ENCODE measurements around the gene TBCB.

Gene TBCB

DNA sequence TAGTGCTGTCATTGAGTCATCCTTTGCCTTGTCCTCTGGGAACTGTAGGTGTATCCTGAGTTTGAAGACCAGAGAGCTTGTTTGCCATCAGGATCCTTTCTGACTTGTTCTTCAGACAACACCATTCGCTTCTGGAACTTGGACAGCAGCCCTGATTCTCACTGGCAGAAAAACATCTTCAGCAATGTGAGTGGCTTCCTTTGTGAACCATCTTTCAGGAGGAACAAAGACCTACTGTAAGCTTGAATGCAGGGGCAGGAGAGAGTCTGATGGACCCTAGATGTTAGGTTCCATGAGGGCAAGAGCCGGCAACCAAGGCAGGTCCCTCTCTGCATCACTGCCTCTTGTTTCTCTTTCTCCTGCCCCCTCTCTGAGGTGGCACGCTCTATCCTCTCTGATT is 33.9 kb upstream of the TBCB start:
- TF ChIP-seq CEBPB (IDR thresholded peaks at IDR 0.05) (no peak), TEAD4 (IDR thresholded peaks at IDR 0.05) (no peak), CREB1 (IDR thresholded peaks at IDR 0.05; ENCODE audit: low read depth) (no peak), EP300 (IDR thresholded peaks at IDR 0.05; ENCODE audit: borderline replicate concordance) (no peak), ZBTB7A (IDR thresholded peaks at IDR 0.05; ENCODE audit: low read depth) (no peak), YY1 (IDR thresholded peaks at IDR 0.05; ENCODE audit: low read depth) (no peak), FOXM1 (IDR thresholded peaks at IDR 0.05; ENCODE audit: borderline replicate concordance, low read depth) (no peak), TAF1 (IDR thresholded peaks at IDR 0.05; ENCODE audit: low read depth) (no peak), RAD21 (IDR thresholded peaks at IDR 0.05; ENCODE audit: low read depth) (no peak), TCF12 (IDR thresholded peaks at IDR 0.05; ENCODE audit: low read depth) (no peak), NFIC (IDR thresholded peaks at IDR 0.05) (no peak), EGR1 (IDR thresholded peaks at IDR 0.05) (no peak)
- TF ChIP-seq, protein P1, sequence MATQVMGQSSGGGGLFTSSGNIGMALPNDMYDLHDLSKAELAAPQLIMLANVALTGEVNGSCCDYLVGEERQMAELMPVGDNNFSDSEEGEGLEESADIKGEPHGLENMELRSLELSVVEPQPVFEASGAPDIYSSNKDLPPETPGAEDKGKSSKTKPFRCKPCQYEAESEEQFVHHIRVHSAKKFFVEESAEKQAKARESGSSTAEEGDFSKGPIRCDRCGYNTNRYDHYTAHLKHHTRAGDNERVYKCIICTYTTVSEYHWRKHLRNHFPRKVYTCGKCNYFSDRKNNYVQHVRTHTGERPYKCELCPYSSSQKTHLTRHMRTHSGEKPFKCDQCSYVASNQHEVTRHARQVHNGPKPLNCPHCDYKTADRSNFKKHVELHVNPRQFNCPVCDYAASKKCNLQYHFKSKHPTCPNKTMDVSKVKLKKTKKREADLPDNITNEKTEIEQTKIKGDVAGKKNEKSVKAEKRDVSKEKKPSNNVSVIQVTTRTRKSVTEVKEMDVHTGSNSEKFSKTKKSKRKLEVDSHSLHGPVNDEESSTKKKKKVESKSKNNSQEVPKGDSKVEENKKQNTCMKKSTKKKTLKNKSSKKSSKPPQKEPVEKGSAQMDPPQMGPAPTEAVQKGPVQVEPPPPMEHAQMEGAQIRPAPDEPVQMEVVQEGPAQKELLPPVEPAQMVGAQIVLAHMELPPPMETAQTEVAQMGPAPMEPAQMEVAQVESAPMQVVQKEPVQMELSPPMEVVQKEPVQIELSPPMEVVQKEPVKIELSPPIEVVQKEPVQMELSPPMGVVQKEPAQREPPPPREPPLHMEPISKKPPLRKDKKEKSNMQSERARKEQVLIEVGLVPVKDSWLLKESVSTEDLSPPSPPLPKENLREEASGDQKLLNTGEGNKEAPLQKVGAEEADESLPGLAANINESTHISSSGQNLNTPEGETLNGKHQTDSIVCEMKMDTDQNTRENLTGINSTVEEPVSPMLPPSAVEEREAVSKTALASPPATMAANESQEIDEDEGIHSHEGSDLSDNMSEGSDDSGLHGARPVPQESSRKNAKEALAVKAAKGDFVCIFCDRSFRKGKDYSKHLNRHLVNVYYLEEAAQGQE (IDR thresholded peaks at IDR 0.05; ENCODE audit: low read depth) = no peak
- TF ChIP-seq, protein P2, sequence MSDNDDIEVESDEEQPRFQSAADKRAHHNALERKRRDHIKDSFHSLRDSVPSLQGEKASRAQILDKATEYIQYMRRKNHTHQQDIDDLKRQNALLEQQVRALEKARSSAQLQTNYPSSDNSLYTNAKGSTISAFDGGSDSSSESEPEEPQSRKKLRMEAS (IDR thresholded peaks at IDR 0.05) = no peak
- TF ChIP-seq, protein P3, sequence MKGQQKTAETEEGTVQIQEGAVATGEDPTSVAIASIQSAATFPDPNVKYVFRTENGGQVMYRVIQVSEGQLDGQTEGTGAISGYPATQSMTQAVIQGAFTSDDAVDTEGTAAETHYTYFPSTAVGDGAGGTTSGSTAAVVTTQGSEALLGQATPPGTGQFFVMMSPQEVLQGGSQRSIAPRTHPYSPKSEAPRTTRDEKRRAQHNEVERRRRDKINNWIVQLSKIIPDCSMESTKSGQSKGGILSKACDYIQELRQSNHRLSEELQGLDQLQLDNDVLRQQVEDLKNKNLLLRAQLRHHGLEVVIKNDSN (IDR thresholded peaks at IDR 0.05) = no peak

DNA sequence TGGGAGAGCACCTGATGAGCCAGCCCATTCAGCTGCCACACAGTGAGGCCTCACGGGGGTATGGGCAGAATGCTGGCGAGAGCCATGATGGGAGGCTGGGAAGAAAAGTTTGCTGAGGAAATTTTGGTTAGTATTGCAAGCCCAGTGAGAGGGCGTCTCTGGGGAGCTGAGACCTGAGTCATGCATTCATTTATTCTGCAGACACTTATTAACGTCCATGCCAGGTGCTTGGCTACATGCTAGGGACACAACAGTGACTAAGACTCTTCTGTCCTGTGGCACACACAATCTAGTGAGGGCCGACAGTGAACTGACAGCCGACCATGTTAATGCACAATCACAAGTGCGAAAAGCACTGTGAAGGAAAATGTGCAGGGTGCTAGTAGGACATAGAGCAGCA is 33.4 kb upstream of the TBCB start:
- TF ChIP-seq, protein P2 (IDR thresholded peaks at IDR 0.05) = no peak
- no peak for TF ChIP-seq RAD21 (IDR thresholded peaks at IDR 0.05; ENCODE audit: low read depth)
- no peak for TF ChIP-seq YY1 (IDR thresholded peaks at IDR 0.05; ENCODE audit: low read depth)
- TF ChIP-seq ZBTB7A (IDR thresholded peaks at IDR 0.05; ENCODE audit: low read depth) = no peak
- no peak for TF ChIP-seq TEAD4 (IDR thresholded peaks at IDR 0.05)
- TF ChIP-seq EGR1 (IDR thresholded peaks at IDR 0.05) = no peak
- TF ChIP-seq NFIC (IDR thresholded peaks at IDR 0.05) = no peak
- TF ChIP-seq FOXM1 (IDR thresholded peaks at IDR 0.05; ENCODE audit: borderline replicate concordance, low read depth) = no peak
- TF ChIP-seq CEBPB (IDR thresholded peaks at IDR 0.05) = no peak
- TF ChIP-seq, protein P3 (IDR thresholded peaks at IDR 0.05) = no peak
- no peak for TF ChIP-seq TCF12 (IDR thresholded peaks at IDR 0.05; ENCODE audit: low read depth)
- TF ChIP-seq, protein P1 (IDR thresholded peaks at IDR 0.05; ENCODE audit: low read depth) = no peak
- TF ChIP-seq EP300 (IDR thresholded peaks at IDR 0.05; ENCODE audit: borderline replicate concordance) = no peak
- TF ChIP-seq TAF1 (IDR thresholded peaks at IDR 0.05; ENCODE audit: low read depth) = no peak
- no peak for TF ChIP-seq CREB1 (IDR thresholded peaks at IDR 0.05; ENCODE audit: low read depth)

DNA sequence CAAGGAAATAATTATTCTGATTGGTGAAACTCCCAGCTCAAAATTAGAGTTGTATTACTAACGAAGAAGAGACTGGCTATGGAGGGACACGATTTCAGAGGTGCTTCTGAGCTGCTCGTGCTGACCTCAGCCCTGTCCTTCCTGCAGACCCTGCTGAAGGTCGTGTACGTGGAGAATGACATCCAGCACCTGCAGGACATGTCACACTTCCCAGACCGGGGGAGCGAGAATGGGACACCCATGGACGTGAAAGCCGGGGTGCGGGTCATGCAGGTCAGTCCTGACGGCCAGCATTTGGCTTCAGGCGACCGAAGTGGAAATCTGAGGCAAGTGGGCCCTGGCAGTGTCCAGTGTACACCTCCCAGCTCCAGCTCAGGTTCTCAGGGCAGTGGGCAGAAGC is 32.4 kb upstream of the TBCB start:
- TF ChIP-seq TAF1 (IDR thresholded peaks at IDR 0.05; ENCODE audit: low read depth) (no peak), CREB1 (IDR thresholded peaks at IDR 0.05; ENCODE audit: low read depth) (no peak), TCF12 (IDR thresholded peaks at IDR 0.05; ENCODE audit: low read depth) (no peak), YY1 (IDR thresholded peaks at IDR 0.05; ENCODE audit: low read depth) (no peak), FOXM1 (IDR thresholded peaks at IDR 0.05; ENCODE audit: borderline replicate concordance, low read depth) (no peak), EGR1 (IDR thresholded peaks at IDR 0.05) (no peak), CEBPB (IDR thresholded peaks at IDR 0.05) (no peak), EP300 (IDR thresholded peaks at IDR 0.05; ENCODE audit: borderline replicate concordance) (no peak), ZBTB7A (IDR thresholded peaks at IDR 0.05; ENCODE audit: low read depth) (no peak), RAD21 (IDR thresholded peaks at IDR 0.05; ENCODE audit: low read depth) (no peak), NFIC (IDR thresholded peaks at IDR 0.05) (no peak), TEAD4 (IDR thresholded peaks at IDR 0.05) (no peak)
- TF ChIP-seq, protein P2 (IDR thresholded peaks at IDR 0.05) = no peak
- TF ChIP-seq, protein P3 (IDR thresholded peaks at IDR 0.05) = no peak
- TF ChIP-seq, protein P1 (IDR thresholded peaks at IDR 0.05; ENCODE audit: low read depth) = no peak

All from Ishikawa (cell line).